Adrenal gland (tissue), 5 donors: ENCODE measurements around the gene FAU.

ENCODE experiments used
- POLR2A ChIP-seq, 2 donors: fragments of 450-650 bp; IDR thresholded peaks; one replicate each; pipeline ENCODE4 v1.6.1; 2017; ENCODE audit warnings: antibody characterized with exemption in 2 of 2, mild to moderate bottlenecking in 2 of 2, moderate library complexity in 1 of 2
- TF ChIP-seq, protein P1 (sequence below), 6 experiments: fragments of 450-650 bp in 4 of 6; fragments of 200-600 bp in 2 of 6; sonication (generic) in 1 of 6; IDR thresholded peaks; 1 replicate in 5 of 6; 2 replicates in 1 of 6; pipeline versions ENCODE4 v1.5.1 to v1.8.0; 2016 to 2021; ENCODE audit warnings: antibody characterized with exemption in 6 of 6, mild to moderate bottlenecking in 2 of 6, moderate library complexity in 1 of 6
- donor health status: DM: no; HTN: no; CAD: no.

DNA sequence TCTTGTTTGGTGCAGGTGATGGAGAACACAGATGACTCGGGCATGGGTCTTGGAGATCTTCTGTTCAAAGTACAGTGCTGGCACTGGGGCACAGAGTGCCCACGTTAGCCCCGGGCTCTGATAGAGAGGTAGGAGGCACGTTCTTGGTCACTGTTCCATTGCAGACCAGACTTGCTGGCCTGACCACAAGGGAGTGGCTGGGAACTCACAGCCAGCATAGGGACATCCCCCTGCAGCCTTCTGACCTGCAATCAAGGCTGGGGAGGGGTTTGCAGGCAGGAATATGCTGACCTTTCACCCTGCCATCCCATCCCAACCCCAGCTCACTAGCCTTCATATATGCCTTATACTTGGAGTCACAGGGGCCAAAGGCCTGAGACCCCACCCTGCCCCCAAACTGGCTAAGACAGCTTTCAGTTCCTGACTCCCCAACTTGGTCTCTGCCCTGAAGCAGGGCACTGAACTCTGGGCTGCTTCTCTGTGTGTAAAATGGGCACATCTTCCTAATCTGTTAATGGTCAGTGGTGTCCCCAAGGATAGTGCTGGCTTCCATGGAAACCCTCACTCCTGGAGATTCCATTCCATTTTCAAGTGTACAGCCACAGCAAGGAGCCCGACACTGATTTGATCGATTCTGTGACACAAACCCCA is 4.8 kb upstream of the FAU start:
- TF ChIP-seq, protein P1, sequence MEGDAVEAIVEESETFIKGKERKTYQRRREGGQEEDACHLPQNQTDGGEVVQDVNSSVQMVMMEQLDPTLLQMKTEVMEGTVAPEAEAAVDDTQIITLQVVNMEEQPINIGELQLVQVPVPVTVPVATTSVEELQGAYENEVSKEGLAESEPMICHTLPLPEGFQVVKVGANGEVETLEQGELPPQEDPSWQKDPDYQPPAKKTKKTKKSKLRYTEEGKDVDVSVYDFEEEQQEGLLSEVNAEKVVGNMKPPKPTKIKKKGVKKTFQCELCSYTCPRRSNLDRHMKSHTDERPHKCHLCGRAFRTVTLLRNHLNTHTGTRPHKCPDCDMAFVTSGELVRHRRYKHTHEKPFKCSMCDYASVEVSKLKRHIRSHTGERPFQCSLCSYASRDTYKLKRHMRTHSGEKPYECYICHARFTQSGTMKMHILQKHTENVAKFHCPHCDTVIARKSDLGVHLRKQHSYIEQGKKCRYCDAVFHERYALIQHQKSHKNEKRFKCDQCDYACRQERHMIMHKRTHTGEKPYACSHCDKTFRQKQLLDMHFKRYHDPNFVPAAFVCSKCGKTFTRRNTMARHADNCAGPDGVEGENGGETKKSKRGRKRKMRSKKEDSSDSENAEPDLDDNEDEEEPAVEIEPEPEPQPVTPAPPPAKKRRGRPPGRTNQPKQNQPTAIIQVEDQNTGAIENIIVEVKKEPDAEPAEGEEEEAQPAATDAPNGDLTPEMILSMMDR (IDR thresholded peaks at IDR 0.05), result no peak
- TF ChIP-seq POLR2A (IDR thresholded peaks at IDR 0.05), result no peak
